ENCODE measurements around the gene NUAK2.
A peak's percentile ranks its signal among the peaks of the same experiment; 100 is the strongest.

NUAK2 gene

DNA sequence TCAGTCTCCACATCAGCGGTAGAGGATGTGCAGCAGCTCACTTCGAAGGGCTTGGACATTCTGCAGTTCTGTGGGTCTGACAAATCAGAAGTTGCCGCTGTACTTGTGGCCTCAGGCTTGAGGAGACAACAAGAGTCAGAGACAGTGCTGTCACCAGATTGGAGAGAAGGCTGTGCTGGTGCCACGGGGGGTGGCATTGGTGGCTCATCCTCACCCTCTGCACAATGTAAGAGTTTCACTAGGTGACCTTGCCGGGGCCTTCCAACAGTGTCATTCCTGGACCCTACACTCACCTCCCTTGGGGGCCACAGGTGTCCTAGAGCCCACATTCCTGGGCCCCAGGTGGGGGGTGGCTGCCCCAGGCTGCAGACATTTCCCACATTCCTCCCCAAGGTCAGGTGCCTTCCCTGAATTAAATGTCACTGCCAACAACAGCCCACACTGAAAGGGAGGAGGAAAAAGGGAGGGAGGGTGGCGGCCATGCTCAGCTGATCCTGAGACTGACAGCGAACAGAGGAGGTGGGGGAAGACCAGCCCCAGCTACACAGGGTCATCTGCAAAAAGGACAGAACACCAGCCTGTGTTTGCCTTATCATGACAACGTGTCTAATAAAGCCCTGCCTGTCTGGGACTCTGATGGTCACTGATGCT, 47.4 kb downstream of the NUAK2 start:
- no peak for DNase-seq (ENCODE audit: low read depth in 2 of 2)

DNA sequence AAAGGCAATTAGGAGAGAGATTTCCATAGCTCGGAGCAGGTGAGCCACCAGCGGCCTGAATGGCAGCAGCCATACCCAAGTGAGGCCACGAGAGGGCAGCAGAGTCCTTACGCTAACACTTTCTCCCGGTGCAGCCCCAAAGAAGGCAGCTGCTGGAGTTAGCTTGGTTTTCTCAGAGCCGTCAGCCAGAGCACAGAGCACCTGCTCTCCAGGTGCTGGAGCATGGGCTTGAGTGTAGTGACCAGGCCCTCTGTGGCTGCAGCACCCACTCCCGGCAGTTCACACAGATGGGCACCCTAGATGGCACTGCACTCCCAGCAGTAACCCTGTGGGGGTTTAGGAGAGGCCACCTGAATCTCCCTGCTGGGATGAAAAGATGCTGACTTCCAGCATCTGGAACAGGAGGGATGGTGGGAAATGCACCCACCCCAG, 48.0 kb downstream of the NUAK2 start:
- DNase-seq (ENCODE audit: low read depth in 2 of 2) = no peak

DNA sequence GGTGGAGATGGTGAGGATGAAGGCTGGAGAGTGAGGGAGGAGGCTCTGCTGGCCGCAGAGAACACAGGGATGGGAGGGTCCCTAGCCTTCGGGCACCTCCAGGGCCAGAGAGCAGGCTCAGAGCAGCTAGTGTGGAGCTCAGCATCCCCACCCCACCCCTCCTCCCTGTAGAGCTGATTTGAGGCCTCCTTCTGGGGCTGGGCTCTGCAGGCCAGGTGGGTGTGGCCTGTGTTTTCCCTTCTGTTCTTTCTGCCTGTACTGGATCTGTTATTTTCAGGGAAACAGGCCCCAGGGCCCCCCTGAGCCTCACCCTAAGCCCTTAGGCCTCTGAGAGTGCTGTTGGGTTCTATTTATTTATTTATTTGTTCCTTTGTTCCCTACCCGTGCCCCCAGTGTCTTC, 49.0 kb downstream of the NUAK2 start:
- DNase-seq (ENCODE audit: low read depth in 2 of 2) = no peak

DNA sequence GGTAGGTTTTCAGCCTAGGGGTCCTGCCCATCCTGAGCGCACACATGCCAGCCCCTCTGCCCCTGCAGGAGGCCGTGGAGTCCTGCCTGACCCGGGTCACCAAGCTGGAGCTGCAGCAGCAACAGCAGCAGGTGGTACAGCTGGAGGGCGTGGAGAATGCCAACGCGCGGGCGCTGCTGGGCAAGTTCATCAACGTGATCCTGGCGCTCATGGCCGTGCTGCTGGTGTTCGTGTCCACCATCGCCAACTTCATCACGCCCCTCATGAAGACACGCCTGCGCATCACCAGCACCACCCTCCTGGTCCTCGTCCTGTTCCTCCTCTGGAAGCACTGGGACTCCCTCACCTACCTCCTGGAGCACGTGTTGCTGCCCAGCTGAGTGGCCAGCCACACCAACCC, 49.8 kb downstream of the NUAK2 start:
- no peak for DNase-seq (ENCODE audit: low read depth in 2 of 2)

DNA sequence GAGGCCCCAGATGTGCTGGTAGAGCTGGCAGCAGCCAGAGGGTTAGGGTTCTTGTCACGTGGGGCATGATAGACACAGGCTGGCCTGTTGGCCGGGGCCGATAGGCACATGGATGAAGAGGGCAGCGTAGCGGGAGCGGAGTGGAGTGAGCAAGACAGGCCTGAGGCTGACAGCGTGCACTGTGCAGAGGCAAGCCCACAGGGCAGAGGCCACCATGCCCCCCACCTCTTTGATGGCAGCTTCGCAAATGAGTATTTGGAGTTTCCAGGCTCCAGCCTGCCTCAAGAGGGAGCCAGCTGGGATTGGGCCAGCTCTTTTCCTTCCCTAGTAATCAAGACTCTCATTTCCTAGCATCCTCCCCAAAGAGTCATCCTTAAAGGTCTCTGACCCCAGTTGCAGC, 50.3 kb downstream of the NUAK2 start:
- DNase-seq (ENCODE audit: low read depth in 2 of 2) = no peak

DNA sequence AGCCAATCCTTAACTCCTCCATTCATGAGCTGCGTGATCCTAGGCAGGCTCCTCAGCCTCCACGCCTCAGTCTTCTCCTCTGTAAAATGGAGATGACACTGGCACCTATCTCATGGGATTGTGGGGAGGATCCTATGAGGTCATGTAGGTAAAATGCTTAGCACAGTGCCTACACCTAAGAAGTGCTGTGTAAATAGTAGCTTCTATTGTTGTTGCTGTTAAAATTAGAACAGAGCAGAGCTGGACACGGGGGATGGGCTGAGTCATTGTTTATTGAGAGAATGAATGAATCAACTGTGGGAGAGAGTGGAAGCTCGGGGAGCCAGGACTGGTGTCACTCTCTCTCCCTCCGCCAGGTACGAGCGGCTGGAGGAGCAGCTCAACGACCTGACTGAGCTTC, 50.8 kb downstream of the NUAK2 start:
- no peak for DNase-seq (ENCODE audit: low read depth in 2 of 2)

DNA sequence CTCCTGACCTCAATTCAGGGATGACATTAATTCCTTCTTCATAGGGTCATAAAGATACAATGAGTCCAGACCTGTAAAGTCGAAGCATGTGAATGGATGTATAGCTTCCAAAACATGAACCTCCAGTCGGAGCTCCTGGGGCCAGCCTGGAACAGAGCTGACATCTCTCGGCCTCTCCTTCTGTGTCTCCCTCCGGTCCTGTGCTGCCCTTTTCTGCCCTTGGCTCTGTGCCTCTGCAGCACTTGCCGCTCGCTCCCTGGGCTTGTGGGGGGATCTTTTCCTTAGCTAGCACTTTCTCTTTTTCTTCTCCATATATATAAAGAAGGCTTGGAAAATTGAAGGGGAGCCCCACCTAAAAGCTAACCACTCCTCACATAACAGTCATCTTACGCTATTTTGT, 51.3 kb downstream of the NUAK2 start:
- no peak for DNase-seq (ENCODE audit: low read depth in 2 of 2)

DNA sequence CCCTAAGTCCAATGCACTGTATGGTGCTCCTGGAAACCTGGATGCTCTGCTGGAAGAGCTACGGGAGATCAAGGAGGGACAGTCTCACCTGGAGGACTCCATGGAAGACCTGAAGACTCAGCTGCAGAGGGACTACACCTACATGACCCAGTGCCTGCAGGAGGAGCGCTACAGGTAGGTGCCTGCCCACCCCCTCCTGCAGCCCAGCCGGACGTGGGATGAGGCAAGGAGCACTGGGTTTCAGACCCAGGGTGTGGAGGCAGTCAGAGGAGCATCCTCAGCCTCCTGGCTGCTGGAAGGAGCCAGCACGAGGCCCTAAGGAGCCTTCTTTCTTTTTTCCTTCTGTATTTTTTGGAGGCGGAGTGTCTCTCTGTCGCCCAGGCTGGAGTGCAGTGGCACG, 51.8 kb downstream of the NUAK2 start:
- DNase-seq (ENCODE audit: low read depth in 2 of 2) = no peak

DNA sequence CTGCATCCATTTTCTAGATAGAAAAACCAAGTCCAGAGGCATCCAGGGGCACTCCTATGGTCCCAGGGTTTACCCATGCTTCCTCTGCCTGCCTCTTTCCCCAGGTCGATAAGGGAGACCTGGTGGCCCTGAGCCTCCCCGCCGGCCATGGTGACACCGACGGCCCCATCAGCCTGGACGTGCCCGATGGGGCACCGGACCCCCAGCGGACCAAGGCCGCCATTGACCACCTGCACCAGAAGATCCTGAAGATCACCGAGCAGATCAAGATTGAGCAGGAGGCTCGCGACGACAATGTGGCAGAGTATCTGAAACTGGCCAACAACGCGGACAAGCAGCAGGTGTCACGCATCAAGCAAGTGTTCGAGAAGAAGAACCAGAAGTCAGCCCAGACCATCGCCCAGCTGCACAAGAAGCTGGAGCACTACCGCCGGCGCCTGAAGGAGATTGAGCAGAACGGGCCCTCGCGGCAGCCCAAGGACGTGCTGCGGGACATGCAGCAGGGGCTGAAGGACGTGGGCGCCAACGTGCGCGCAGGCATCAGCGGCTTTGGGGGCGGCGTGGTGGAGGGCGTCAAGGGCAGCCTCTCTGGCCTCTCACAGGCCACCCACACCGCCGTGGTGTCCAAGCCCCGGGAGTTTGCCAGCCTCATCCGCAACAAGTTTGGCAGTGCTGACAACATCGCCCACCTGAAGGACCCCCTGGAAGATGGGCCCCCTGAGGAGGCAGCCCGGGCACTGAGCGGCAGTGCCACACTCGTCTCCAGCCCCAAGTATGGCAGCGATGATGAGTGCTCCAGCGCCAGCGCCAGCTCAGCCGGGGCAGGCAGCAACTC, 52.5 kb downstream of the NUAK2 start:
- no peak for DNase-seq (ENCODE audit: low read depth in 2 of 2)

DNA sequence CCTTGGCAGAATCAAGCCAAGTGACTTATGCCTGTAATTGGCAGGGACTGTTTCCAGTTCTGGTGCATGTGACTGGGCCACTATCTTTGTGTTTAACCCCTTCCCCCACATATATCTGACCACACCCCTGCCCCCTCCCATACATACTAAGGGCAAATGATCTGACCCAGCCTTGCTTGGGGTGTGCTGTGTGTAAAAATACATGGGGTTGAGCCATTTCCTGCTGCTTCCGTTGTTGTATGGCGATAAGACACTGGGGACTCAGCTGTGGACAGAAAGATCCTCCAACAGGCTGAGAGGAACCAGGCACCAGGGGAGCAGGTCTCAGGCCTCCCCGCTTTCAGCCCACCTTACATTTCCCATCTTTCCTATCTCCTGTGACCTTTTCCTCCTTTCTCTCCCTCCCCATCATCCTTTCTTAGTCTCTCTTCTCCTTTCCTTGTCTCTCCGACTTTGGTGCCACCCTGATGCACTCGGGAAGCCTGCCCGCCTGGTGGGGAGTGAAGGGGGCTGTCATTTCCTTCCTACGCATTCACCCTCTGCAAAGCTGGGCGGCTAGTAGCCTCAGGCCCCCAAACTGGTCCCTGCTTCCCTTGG, 54.1 kb downstream of the NUAK2 start:
- DNase-seq (ENCODE audit: low read depth in 2 of 2) = no peak

DNA sequence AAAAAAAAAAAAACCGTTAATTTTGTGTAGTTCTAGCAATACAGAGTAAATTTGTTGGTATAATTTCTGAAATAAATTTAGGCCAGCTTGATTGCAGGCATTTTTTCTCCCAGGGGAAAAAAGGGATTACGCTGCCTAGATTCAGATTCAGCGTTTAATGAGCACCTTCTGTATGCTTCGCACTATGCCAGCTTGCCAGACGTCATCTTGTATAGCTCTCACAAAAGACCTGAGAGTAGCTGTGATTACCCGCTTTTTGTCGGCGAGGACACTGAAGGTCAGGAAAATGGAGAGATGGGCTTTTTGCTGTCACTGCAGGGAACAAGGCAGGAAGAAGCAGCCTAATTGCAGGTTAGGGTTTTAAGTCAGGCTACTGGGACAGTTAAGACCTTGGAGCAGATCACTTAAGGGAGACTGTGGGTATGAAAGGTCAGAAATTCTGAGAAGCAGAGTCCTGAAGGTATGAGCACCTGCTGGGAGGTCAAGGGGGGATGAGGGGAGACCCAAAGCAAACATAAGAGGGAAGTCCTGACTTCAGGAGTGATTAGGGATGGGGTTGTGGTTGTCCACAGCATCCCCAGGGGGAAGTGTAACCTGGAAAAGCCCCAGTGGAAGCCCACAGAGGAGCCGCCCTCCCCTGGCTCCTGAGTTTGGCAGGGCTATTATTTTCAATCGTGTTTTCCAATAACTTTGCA, 54.8 kb downstream of the NUAK2 start:
- DNase-seq (ENCODE audit: low read depth in 2 of 2) = no peak

DNA sequence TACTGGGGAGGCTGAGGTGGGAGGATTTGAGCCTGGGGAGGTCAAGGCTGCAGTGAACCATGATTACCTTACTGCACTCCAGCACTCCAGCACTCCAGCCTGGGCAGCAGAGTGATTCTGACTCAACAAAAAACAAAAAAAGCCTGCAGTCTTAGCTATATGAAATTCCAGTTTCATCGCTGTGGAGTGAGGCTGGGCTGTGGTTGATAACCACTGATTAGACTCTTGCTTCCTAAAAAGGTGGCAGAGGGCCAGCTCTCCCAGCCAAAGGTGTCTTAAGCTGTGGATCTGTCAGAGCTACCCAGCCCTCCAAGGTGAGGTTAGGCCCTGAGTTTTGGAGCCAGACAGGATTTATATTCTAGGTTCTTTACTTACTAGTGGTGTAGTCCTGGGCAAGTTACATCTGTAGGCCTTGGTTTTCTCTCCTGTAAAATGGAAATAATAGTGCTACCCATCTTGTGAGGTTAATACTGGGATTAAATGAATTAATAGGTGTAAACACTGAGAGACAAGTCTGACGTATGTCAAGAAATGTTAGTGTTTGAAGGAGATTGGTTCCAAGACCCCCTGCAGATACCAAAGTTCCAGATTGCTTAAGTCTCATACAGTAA, 57.9 kb downstream of the NUAK2 start:
- no peak for DNase-seq (ENCODE audit: low read depth in 2 of 2)

DNA sequence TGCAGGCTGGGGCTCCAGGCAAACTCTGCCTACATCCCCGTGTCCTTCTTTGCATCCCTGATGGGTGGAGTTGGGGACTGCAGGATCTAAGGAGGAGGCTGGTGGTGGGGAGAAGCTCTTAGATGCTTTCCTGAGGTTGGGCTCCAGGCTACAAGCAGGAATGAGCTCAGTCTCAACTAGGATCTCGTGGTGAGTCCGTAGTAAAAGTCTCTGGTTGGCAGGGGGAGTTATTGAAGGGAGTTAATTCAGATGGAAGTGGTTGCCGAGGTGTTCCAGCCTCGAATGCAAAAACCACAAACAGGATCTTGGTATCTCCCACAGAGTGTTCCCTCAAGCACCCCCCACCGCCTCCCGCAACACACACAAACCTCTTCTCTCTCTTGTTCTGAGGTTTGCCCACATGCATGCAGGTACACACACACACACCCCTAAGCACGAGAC, 58.8 kb downstream of the NUAK2 start:
- no peak for DNase-seq (ENCODE audit: low read depth in 2 of 2)

DNA sequence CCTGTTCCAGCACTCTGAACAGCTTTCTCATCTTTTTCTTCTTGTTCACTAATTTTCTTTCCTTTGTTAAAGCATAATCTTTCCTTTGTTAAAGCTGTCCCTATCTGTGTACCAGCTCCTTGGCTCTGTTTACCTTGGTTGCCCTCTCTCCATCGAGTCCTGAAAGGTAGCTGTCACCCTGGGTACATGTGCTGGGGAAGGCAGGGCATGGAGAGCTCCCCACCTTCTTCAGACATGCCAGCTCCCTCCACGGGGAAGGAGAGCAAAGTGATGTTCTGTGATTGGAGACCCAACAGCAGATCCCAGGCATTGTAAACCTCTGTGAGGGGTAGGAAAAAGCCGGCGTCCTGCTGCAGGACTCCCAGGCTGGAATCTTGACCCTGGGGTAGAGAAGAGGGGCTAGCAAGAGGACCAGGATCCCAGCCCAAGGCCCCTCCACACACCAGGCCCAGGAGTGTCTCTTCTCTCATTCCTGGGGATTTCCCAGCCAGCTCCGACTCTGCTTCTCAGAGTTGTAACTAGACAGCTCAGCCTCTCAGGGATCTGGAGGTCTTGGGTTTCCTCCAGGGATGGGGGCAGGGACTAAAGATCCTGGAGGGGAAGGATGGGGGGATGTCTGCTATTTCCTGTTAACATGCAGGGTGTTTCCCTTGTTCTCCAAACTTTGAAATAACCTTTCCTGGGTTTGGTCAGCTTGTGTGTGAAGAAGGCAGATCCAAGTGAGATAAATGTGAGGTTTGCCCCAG, 59.4 kb downstream of the NUAK2 start:
- DNase-seq (ENCODE audit: low read depth in 2 of 2) = peak; percentile 54 to 55

DNA sequence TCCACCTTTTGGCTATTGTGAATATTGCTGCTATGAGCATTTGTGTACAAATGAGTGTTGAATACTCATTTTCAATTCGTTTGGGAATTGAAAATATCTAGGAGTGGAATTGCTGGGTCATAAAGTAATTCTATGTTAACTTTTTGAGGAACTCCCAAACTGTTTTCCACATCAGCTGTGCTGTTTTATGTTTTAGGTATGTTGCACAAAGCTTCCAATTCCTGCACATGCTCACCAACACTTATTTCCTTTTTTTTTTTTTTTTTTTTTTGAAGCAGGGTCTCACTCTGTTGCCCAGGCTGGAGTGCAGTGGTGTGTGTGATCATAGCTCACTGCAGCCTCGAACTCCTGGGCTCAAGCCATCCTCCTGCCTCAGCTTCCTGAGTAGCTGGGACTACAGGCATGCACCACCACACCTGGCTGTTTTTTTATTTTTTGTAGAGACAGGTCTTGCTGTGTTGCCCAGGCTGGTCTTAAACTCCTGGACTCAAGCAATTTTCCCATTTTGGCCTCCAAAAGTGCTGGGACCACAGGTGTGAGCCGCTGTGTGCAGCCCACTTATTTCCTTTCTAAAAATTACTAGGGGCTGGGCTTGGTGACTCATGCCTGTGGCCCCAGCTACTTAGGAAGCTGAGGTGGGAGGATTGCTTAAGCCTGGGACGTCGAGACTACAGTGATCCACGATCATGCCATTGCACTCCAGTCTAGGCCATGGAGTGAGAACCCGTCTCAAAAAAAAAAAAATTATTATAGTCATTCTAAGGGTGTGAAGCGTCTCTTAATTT, 60.4 kb downstream of the NUAK2 start:
- no peak for DNase-seq (ENCODE audit: low read depth in 2 of 2)

DNA sequence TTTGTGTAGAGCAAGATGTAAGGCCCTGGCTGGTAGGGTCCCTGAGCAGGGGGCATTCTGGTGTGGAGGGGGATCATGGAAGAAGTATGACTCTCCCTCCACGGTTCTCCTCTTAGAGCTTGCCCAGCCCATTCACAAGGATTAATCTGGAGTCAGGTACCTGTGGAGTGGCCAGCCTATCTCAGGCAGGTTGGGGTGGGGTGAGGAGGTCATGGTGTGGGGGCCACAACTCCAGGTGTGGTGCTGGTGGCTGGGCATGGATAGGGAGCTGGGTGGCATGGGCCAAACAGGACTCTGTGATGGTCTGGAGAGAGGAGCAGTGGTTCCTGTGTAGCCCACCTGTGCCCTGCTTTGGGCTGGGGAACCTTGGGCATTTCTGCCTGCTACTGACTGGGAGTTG, 61.5 kb downstream of the NUAK2 start:
- no peak for DNase-seq (ENCODE audit: low read depth in 2 of 2)

DNA sequence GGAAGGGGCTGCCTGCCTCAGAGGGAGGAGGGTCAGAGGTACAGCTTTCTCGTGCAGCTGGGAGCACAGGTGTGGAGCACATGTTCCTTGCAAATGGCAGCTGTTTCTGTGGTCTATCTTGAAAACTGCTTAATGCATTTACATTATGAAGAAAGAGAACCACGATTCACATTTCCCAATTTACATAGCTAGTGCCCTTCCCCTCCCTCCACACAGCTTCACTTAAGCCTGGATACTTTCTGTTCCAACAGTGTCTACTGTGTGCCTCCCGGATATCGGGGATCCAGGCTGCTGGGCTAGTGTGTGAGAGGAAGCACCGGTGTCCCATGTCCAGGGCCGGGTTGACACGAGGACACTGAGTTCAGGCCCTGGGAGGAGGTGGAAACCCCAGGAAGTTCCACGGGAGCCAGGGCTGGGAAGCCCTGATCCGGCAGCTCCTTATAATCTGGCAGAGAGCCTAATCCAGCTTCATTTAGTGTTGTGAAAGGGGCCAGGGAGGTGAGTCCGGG, 62.2 kb downstream of the NUAK2 start:
- DNase-seq (ENCODE audit: low read depth in 2 of 2) = no peak

DNA sequence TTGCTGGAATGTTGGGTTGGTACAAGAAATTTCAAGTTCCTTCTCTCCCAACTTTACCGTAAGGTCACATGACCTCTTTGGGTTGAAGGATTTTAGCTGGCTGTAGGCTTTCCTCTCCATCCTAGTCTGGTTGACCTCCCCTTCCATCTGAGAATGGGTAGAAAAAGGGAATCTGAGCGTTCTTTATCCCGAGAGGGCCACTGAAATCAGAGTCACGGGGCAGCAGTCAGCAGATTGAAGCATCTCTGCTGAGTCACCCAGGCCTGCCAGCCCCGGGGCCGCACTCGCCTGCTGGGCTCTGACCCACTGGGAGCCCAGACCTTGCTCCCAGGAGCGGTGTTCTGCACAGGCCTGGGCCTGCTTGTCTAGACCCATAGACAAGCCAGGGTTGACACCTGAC, 62.8 kb downstream of the NUAK2 start:
- no peak for DNase-seq (ENCODE audit: low read depth in 2 of 2)

DNA sequence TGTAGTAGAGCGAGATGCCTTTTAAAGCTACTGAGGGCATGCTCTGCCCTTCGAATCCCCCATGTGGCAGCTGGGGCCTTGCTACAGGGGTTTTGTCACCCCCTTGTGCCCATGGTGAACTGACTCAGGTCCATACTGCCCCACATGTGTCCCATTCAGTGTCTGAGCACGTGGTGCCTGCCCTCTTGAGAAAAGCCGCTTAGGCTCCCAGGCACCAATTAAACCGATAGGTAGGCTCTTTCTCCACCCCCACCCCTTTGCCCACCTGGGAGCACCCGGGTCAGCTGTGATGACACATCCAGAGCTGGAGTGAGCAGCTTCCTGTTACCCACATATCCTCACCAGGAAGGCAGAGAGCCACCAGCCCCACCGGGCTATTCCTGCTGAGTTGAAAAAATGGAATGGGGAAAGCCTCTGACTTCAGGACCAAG, 63.3 kb downstream of the NUAK2 start:
- DNase-seq (ENCODE audit: low read depth in 2 of 2) = no peak

DNA sequence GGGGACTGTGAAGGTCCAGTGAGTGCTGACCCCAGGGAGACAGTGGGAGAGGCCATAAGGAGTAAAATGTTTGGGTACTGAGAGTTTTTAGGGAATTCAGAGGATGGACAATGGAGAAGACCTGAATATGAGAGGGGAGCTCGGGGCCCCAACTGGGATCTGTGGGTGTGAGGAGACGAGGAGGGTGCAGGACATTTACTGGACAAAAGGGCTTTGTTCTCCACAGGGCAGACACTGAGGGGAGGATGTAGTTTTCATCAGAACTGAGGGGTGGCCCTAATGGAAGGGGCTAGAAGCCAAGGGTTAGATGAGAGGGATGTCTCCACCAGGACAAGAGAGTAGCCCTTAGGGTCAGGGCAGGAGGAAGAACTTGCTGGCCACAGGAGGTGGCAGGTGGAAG, 63.8 kb downstream of the NUAK2 start:
- DNase-seq (ENCODE audit: low read depth in 2 of 2) = no peak

Data from fibroblast of skin of left biceps (primary cell).